Lower lobe of right lung (tissue), 2 donors: ENCODE measurements around the gene NSD1. TPM values are rescaled to one million over a fixed set of nuclear protein-coding genes. Genes with fewer than 3 reads are reported as not detected.

ENCODE experiments used
- ATAC-seq, 2 donors: fragments of 200-7000 bp; cut with Tn5 transposase; one replicate each; pipeline ENCODE4 v1.9.1; 2020 to 2022; ENCODE audit warnings: mild to moderate bottlenecking in 2 of 2, moderate library complexity in 2 of 2
- DNase-seq: peaks from one replicate; pipeline ENCODE4 v3.0.0-alpha.2; 2020
- H3K27ac ChIP-seq: fragments of 200-600 bp; one replicate; pipeline ENCODE4 v1.8.0; 2022
- H3K27me3 ChIP-seq: fragments of 200-600 bp; one replicate; pipeline ENCODE4 v1.8.0; 2022; ENCODE audit warnings: low read depth
- H3K36me3 ChIP-seq: fragments of 200-600 bp; one replicate; pipeline ENCODE4 v1.8.0; 2022; ENCODE audit warnings: mild to moderate bottlenecking
- H3K4me1 ChIP-seq: fragments of 200-600 bp; one replicate; pipeline ENCODE4 v1.8.0; 2022
- H3K4me3 ChIP-seq: fragments of 200-600 bp; one replicate; pipeline ENCODE4 v1.8.0; 2022; ENCODE audit warnings: mild to moderate bottlenecking
- H3K9me3 ChIP-seq: fragments of 200-600 bp; one replicate; pipeline ENCODE4 v1.8.0; 2022
- intact Hi-C: fragments of 100-400 bp; cut with DNase I; formaldehyde crosslinking; loops from one replicate; pipeline ENCODE4 v1.11.0; 2022
- total RNA-seq: library from RNA; stranded (reverse); fragmentation: NEBNext Ultra II Directional; extraction: Animal tissue kit (Norgen Biotek cat#: 25700); gene quantifications from one replicate; pipeline ENCODE4 v1.2.1, GENCODE V29; 2021
- TF ChIP-seq, protein P1 (sequence below): fragments of 200-600 bp; IDR thresholded peaks from one replicate; pipeline ENCODE4 v1.8.0; 2022; ENCODE audit warnings: antibody characterized with exemption, mild to moderate bottlenecking
- donor health status: DM: no; HTN: yes; CAD: no; lungs with severe emphysema.

NSD1 gene
- total RNA-seq, 1 donor from 2014 or later: 75.5 TPM

DNA sequence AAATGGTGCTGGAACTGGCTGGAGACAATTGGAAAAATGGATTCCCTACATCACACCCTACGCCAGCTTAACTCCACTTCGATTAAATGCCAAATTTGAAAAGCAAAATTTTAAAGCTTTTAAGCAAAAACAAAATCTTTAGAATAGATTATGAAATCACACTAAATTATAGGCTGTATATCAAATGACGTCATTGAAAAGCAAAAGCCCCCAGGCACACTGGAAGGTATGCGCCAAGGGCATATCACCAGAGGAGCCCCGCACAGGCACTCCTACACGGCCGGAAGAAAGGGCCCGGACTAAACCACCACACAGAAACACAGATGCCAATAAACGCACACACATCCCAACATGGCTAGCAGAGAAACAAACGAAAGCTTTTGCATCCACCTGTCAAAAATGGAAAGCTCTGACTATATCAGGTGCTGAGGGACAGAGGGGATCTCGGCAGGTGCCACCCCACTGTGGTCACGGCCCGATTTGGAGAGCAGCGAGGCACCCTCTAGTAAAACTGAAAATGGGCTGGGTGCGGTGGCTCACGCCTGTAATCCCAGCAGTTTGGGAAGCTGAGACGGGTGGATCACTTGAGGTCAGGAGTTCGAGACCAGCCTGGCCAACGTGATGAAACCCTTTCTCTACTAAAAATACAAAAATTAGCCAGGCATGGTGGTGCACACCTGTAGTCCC, 195.1 kb downstream of the NSD1 start:
- ATAC-seq: no peak
- intact Hi-C loops: no loop called here
- peak; percentile 31 for DNase-seq
- Histone ChIP-seq H3K27me3 (no peaks in the 10 kb centered on the region), H3K9me3 (no peaks in the 10 kb centered on the region), H3K4me3 (no peak overlapping the region), H3K36me3 (peaks cover 43% of the 10 kb centered on the region), H3K27ac (no peak overlapping the region), H3K4me1 (peaks cover 5% of the 10 kb centered on the region)
- TF ChIP-seq, protein P1, sequence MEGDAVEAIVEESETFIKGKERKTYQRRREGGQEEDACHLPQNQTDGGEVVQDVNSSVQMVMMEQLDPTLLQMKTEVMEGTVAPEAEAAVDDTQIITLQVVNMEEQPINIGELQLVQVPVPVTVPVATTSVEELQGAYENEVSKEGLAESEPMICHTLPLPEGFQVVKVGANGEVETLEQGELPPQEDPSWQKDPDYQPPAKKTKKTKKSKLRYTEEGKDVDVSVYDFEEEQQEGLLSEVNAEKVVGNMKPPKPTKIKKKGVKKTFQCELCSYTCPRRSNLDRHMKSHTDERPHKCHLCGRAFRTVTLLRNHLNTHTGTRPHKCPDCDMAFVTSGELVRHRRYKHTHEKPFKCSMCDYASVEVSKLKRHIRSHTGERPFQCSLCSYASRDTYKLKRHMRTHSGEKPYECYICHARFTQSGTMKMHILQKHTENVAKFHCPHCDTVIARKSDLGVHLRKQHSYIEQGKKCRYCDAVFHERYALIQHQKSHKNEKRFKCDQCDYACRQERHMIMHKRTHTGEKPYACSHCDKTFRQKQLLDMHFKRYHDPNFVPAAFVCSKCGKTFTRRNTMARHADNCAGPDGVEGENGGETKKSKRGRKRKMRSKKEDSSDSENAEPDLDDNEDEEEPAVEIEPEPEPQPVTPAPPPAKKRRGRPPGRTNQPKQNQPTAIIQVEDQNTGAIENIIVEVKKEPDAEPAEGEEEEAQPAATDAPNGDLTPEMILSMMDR: no peak

DNA sequence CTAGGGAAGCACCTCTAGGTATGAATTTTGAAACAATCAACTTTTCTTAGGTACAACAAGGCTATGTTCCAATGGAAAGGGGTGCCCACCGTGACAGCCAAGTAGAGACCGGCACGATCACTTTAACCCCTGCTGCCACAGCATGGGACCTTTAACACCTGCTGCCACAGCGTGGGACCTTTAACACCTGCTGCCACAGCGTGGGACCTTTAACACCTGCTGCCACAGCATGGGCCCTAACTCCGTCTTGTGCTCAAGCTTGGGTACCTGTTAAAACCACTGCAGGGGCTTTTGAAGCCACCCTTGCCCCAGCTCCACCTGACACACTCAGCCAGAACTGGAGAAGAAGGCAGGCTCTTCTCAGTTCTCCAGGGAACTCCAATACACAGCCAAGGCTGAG, 196.3 kb downstream of the NSD1 start:
- peaks cover 55% of the 10 kb centered on the region for H3K36me3 ChIP-seq
- intact Hi-C loops: no loop called here
- peaks cover 5% of the 10 kb centered on the region for H3K4me1 ChIP-seq
- ATAC-seq: no peak
- H3K4me3 ChIP-seq: no peak overlapping the region
- DNase-seq: peak; percentile 30
- no peak overlapping the region for H3K27ac ChIP-seq
- TF ChIP-seq, protein P1: no peak
- H3K9me3 ChIP-seq: no peaks in the 10 kb centered on the region
- H3K27me3 ChIP-seq: no peaks in the 10 kb centered on the region

DNA sequence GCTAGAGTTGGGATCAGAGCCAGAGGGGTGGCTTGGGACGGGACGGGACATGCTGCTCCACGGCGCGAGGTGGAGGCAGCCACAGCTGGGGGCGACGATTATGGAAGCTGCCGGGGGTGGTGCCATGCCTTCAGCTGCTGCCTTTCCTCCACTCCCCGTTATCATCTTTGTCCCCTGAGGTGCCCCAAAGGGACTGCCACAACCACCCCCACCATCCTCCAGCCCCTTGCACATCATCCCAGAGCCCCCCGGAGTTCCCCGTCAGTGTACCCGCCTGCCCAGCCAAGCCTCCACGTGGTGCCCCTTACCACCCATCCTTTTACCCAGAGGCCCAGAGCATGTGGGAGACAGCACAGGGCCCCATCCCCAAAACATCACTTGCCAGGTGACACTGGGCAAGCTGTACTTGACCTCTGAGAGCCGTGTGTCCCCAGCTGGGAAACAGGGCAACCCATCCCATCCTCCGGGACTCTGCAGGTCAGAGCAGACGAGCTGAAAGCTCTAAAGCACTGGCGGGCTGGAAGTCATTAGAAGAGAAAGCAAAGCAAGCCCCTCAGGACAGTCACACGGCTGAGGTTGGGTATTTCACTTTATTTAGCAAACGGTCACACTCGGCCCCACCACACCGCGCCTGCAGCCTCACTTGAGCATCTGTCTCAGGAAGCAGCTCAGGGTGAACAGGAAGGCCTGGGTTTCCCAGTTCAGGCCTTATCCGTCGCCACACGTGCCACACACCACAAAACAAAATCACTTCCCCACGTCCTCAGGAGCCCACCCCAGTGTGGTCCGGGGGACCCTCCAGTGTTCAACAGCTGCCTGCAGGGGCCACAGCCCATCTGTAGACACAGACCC, 197.6 kb downstream of the NSD1 start:
- H3K27me3 ChIP-seq: no peaks in the 10 kb centered on the region
- H3K4me3 ChIP-seq: no peak overlapping the region
- intact Hi-C loops: no loop called here
- H3K36me3 ChIP-seq: peaks cover 68% of the 10 kb centered on the region
- DNase-seq: peak; percentile 30
- ATAC-seq: no peak
- peaks cover 5% of the 10 kb centered on the region for H3K4me1 ChIP-seq
- TF ChIP-seq, protein P1: no peak
- H3K9me3 ChIP-seq: no peaks in the 10 kb centered on the region
- no peak overlapping the region for H3K27ac ChIP-seq

DNA sequence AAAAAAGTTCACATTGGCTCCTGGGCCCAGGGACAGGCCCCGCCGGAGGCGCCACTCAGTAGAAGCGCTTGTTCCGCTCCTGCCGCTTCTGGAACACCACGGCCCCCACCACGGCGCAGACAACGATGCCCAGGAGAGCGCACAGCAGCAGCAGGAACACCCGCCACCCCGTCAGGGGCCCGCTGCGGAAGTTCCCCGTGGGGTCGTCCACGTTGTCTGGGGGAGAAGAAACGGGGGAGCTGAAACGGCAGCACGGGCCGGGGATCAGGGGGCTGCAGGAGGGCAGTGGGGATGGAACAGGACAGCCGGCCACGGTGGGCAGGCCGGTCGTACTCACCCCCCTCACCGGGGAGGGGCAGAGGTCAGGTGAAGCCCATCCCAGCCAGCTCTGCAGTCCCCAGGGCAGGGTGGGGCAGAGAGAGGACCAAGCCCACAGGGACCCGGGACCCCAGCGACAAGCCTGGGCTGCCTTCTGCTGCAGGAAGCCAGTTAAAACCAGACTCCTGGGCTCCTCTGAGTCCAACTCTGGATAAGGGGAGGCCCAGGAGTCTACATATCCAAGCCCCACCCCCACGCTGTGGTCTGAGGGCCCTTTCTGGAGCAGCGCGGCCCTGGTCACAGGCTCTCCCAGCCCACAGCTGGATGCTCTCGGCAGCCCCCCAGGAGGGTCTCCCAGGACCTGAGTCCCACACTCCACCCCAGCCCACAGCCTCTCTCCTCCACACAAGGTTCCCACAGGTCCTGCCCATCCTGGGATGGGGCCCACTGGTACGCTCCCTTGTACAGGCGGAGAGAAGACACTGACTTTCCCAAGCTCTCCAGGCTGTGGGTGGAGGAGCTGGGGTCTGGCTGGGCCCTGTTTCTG, 198.7 kb downstream of the NSD1 start:
- intact Hi-C loops: no loop called here
- H3K9me3 ChIP-seq: no peaks in the 10 kb centered on the region
- H3K27ac ChIP-seq: no peak overlapping the region
- H3K4me3 ChIP-seq: no peak overlapping the region
- peaks cover 1% of the 10 kb centered on the region for H3K4me1 ChIP-seq
- no peaks in the 10 kb centered on the region for H3K27me3 ChIP-seq
- DNase-seq (peak; percentile 32), ATAC-seq (no peak)
- H3K36me3 ChIP-seq: peaks cover 79% of the 10 kb centered on the region
- TF ChIP-seq, protein P1: no peak

DNA sequence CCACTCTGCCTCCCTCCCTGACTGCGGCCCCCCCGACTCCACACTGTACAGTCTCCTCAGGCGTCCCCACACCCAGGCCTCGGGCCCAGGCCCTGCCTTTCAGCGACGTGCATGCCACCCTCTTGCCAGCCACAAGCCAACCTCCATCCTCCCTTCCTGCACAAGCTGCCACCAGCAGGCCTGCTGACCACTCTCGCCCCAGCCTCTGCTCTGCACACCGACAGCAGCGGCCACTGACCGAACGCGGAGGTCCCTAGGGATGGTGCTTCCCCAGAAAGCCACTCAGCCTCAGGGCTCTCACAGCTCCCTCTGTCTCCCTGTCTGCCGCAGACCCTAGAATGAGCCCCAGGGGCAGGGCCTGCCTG, 199.3 kb downstream of the NSD1 start:
- peak; percentile 28 for DNase-seq
- TF ChIP-seq, protein P1: no peak
- intact Hi-C loops: no loop called here

More for the DNA sequence above, 199.3 kb downstream of the NSD1 start:
- no peak for ATAC-seq
- Histone ChIP-seq H3K4me1 (no peaks in the 10 kb centered on the region), H3K27me3 (no peaks in the 10 kb centered on the region), H3K27ac (no peak overlapping the region), H3K9me3 (no peaks in the 10 kb centered on the region), H3K4me3 (no peak overlapping the region), H3K36me3 (peaks cover 85% of the 10 kb centered on the region)
